ENCODE measurements around the gene MFNG.

The MFNG gene

DNA sequence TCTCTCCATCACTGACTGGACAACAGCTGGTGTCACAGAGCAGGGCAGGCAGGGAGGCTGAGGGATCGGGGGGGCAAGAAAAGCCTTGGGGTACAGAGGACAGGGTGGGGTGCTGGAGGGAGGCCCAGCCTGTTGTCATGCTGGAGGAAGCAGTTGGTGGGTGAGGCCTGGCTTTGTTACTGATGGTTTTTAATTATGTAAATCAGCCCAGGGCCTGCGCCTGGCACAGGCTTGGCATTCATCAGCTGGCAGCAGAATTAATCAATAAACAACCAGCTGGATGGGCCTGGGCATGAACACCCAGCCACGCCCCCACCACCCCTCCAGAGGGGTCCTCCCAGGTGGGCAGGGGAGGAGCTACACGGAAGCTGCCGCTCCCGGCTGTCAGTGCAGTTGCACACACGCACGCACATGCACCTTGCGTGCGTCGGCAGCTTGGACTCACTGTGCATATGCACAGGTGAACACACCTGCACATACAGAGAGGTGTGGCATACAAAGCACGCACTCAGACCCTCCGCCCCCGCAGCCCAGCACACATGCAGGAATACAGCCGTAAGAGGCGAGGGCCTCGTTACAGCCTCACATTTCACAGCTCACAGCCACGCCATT, 37.6 kb downstream of the MFNG start:
- DNase-seq (ENCODE audit: low read depth, low spot score): no peak

DNA sequence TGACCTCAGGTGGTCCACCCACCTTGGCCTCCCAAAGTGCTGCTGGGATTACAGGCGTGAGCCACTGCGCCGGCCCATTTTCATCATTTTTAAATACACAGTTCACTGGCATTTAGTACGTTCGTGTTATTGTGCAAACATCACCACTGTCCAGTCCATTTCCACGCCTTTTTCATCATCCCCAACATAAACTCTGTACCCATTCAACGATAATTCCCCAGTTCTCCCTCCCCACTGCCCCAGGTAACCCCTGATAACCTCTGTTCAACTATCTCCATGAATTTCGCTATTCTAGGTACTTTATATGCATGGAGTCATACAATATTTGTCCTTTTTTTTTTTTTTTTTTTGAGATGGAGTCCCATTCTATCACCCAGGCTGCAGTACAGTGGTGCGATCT, 40.7 kb downstream of the MFNG start:
- no peak for DNase-seq (ENCODE audit: low read depth, low spot score)

DNA sequence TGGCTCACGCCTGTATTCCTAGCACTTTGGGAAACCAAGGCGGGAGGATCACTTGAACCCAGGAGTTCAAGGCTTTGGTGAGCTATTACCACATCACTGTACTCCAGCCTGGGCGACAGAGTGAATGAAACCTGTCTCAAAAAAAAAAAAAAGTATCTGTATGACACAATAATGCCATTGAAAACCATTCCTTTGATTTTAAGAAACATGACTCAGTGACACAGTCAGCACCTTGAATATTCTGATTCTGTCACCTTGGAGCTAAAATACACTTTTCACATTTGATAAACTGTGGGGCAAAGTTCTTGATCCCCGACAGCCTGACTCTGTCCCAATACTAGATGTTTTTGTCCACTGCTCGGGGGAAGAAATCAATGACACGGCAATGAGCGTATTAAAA, 42.2 kb downstream of the MFNG start:
- no peak for DNase-seq (ENCODE audit: low read depth, low spot score)

DNA sequence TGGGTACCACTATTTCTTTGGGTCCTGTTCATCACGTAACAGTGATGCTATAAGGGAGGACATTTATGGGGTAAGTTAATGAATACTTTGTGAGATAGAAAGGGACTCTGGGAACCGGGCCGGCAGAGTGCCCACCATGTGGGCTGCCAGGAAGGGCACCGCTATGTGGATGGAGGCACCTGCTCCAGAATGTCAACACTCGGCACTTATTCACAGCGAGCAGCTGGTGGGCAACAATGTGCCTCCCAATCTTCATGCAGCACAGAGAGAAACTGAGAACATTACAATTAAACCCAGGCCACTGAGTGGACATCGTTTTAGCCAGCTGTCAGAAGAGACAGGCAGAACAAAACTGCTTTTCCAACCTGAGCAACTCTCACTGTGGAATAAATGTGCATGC, 43.1 kb downstream of the MFNG start:
- DNase-seq (ENCODE audit: low read depth, low spot score): no peak

DNA sequence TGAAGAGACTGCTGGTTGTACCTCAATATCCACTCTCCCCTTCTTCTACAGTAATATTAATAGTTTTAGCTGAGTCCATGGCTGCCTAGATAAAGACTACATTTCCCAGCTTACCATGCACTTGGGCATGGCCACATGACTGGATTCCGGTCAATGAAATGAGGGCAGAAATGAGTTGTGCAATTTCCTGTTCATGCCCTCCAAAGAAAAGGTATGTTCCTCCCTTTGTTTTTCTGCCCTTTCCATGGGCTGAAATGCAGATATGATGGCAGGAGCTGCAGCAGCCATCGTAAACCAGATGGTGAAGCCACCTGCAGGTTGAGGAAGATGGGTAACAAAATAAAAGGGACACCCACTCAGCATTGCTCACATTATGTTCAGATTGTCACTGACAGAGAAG, 43.6 kb downstream of the MFNG start:
- DNase-seq (ENCODE audit: low read depth, low spot score): no peak

DNA sequence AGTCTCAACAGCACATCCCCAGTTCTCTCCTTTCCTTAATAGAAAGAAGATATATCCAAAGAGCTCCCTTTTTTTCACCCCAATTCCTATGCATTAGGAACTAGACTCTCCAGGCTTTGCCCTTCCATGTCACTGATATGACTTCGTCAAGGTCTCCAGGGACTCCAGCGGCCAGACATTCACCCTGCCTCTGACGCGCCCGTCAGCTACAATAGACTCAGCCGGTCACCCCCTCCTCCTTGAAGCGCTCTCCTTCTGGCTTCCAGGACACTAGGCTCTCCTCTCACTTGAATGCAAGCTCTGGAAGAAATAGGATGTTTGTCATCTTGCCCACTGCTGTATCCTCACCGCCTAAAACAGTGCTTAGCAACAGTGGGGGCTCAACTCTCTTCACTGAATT, 44.0 kb downstream of the MFNG start:
- DNase-seq (ENCODE audit: low read depth, low spot score): no peak

DNA sequence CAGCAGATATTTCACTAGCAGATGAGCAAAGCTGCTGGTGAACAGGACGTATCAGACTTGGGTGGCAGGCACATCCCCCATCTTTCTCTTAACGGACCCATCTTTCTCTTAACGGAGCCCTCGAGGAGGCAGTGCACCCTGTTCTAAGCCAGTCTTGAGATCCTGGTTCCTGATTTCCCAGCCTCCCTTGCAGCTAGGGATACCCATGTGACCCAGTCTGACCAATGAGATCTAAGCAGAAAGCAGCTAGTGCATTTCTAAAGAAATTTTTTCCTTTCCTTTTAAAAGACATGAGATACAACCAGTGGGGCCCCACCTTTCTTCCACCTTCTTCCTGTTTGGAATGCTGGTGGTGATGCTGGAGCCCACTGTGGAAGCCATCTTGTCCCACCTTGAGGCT, 45.3 kb downstream of the MFNG start:
- DNase-seq (ENCODE audit: low read depth, low spot score): no peak

DNA sequence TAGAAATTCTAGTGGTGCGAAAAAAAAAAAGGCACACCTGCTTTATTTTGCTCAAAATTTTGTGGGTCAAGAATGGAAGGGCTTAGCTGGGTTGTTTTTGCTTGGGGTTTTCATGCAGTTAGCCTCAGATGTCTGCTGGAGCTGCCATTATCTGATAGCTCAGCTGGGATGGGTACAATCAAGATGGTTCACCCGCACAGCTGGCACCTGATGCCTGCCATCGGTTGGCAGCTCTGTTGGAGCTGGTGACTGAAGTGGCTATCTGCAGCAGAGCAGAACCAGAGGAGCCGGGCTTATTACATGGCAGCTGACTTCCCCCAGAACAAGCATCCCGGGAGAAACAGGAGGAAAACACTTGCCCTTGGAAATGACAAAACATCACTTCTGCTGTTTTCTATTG, 46.8 kb downstream of the MFNG start:
- DNase-seq (ENCODE audit: low read depth, low spot score): no peak

DNA sequence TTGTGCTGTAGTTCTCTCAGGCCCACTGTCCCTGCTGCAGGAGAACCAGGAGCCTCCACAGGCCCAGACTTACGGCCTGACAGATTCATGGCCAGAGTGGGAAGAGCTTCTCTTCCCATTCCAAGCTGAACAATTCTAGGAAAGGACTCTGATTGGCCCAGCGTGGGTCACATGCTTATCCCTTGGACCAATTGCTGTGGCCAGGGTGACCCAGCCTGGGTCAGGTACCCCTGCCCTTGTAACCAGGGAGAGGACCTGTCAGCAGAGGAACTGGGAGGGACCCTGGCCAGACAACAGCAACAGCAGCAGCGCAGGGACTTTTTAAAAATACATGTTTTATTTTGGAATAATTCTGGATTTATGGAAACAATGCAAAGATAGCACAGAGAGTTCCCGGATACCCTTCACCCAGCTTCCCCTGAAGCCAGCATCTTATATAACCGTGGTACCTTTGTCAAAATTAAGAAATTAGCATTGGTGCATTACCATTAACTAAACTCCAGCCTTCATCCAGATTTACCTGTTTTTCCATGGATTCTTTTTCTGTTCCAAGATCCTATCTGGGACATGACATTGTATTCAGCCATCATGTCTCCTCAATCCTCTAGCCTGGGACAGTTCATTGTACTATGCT, 50.1 kb downstream of the MFNG start:
- no peak for DNase-seq (ENCODE audit: low read depth, low spot score)

DNA sequence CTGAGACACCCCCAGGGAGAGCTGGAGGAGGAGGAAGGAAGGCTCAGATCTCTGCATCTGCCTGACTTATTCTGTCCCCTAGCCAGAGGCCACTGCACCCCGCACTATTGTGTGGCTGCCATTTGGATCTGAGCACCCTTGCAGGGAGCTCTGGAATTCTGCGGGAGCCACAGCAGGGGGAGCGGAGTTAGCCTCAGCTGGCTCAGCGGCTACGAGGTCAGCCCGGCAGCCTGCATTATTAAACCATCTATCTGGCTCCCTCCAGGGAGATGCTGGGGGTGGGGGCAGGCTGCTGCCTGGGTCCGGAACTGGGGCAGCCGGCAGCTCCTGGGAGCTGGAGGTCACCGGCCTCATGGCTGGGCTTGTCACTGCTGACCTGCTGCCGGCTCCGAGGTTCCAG, 52.4 kb downstream of the MFNG start:
- DNase-seq (ENCODE audit: low read depth, low spot score): no peak

DNA sequence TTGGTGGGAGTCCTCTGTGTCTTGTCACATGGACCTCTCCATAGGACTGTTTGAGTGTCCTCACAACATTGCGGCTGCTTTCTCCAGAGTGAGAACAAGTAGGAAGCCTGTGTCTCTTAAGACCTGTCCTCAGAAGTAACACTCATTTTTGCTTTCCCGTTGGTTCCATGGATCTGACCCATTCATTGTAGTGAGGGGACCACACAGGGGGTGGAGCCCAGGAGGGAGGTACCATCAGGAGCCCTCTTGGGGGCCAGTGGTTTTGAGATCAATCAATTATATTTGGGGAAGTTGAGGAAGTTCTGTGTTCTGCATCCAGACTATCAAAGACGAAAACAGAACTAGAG, 53.5 kb downstream of the MFNG start:
- DNase-seq (ENCODE audit: low read depth, low spot score): no peak

DNA sequence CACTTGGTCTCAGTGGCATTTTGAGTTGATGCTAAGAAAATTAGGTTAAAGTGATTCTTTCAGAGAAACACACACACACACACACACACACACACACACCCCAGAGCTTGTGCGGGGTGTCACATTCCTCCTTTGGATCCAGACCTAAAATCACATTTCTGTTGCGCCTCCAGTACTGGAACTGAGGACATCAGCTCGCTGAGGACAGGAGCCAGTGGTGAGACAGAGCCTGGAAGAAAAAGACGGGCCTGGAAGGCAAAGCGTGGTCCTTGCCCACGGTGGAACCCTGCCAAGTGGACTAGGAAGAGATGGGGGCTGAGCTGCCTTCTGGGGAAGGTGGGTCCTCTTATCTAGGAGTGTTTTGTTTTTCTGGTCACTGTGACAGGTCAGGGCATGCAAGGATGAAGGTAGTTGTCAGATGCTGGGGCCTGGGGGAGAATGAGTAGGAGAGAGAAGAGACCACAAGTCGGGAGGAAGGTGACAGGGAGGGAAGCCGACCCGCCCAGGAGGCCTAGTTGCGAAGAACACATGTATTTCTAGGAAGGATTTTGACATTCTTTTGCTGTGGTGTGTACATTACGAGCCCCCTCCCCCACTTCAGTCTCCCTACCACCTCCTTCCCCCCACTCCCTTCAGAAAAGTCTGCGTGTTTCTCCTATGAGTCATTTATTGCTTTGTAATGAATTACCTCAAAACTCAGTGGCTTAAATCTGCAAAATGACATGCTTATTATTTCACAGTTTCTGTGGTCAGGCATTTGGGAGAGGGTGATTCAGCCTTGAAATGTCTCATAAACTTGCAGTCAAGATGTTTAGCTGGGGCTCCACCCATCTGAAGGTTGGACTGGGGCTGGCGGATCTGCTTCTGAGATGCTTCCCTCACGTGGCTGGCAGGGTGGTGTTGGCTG, 54.1 kb downstream of the MFNG start:
- no peak for DNase-seq (ENCODE audit: low read depth, low spot score)

DNA sequence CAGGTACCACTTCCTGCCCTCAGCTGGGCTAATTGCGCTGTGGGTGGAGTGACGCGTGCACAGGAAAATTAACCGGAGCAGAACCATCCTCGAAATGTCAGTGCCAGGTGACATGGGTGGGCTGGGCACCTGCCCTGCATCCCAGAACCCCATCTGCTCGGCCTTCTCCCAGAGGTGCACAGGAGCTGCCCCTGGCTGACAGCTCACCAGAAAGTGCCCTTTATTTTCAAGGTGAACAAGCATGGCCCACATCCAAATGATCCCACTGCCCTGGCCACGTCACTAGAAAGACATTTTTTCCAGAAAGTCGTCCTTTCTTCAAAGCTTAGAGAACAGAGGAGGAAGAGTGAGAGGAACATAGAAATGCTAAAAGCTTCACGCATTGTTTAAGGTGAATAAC, 54.8 kb downstream of the MFNG start:
- no peak for DNase-seq (ENCODE audit: low read depth, low spot score)

DNA sequence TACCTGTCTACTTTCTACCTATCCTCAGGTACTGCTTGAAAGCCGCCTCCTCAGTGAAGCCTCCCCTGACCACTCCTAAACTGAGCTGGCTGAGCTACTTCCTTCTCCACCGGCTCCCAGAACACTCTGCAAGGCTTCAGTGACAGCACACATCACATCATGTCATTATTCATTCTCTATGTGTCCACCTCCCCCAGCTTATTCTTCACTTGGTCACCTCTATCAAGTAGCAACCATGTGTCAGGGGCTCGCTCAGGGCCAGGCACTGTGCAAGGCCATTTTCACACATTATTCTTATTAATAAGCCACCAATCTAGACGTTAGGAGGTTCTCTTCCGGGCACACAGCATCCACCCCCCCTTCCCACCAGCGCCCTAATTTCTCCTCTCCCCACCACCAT, 55.2 kb downstream of the MFNG start:
- DNase-seq (ENCODE audit: low read depth, low spot score): no peak

DNA sequence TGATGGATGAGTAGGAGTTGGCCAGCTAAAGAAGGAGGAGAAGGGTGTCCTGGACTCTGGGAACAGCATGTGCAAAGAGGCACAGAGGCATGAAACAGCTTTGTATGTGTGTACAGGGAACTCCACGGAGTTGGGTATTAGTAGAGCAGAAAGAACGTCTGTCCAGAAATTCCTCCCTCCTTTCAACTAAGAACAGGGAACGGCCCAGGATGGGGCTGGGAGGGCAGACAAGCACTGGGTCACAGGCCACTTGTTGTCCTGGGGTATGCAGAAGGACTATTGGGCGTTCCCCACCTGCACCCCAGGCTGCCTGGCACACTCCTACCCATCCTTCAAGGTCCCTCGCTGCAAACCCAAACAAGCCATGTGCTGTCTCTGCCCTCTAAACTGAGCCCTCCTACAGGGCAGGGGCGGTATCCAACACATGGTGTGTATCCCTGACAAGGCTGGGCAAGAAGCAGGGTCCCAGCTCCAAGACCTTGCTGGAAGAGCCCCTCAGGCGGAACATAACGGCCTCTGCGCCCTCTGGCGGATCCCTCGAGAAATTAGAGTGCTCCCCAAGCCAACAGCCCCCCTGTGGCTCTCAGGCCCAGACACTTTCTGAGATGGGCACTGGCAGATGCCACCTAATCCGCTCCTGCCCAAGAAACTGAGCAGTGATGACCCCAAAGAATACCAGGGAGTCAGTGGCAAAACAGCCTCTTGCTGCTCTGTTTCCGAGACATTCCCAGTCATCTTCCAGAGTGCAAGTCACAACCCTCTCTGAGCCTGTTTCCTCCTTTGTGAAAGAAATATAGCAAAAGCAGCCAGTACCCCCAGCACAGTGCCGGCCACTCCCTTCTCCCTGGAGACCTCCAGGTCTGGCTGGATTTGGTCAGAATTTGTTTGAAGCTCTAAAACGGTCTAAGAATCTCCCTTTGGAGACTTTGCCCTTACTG, 57.3 kb downstream of the MFNG start:
- DNase-seq (ENCODE audit: low read depth, low spot score): peak; percentile 21

DNA sequence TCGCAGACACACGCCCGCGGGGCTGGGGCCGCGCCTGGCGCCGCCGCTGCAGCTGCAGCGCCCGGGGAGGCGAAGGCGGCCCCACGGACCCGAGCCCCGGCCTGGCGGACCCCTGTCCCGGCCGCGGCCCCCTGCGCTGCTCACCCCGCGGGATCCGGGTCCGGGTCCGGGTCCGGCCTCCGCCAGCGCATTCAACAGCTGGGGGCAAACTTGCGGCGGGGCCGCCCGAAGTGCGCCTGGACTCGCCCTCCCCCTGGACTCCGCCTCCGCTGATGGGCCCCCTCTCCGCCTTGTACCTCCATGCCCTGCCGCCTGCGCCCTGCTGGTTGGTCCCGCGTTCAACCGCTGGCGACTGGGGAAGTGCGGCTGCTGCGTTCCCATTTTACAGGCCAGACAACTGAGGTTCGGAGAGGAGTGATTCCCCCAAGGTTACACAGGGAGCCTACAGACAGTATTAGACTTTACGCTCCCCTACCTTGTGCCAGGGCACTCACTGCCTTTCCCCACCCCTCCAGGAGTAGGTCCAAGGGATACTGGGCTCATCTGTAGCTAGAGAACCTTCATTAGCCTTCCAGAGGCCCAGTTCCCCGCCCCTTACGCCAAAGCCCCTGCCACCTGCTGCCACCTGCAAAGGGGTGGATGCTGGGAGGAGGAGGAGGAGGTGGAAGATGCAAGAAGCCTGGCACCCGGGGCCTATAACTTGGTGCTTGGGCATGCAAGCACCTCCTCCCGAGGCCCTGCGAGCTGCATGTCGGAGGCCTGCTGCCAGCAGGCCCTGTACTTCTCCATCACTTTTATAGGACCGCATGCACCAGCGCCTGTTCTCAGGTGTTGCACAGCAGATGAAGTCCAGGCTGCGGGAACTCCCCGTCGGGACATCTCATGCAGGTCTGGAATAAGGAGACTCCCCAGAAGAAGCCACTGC, 58.2 kb downstream of the MFNG start:
- DNase-seq (ENCODE audit: low read depth, low spot score): no peak

DNA sequence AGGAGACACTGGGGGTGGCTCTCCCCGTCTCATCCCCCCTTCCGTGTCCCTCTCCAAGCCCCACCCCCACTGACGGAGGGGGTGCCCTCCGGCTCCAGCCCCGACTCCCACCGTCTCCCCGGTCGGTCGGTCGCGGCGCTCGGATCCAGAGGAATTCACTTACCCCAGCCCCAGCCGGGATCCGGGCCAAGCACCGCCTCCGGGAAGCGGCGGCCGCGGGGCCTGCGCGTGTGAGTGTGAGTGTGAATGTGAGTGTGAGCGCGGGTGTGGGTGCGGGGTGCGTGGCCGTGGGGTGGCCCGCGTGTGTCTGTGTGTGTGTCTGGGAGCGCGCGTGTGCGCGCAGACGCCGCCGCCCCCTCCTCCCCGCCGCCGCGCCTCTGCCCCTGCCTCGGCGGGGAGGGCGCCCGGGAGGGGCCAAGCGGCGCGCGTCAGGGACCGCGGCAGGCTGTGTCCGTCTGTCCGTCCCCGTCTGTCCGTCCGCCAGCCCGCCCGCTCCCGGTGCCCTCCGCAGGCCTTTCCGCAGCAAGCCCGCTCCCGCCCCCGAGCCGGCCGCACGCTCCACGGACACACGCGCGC, 59.0 kb downstream of the MFNG start, which contains the start of gene ELFN2:
Gene ELFN2, minus strand, starts transcription at position 345 of the 576 bp plus-strand sequence. CDS start 51,945 bp downstream, outside the sequence.
- DNase-seq (ENCODE audit: low read depth, low spot score): no peak

DNA sequence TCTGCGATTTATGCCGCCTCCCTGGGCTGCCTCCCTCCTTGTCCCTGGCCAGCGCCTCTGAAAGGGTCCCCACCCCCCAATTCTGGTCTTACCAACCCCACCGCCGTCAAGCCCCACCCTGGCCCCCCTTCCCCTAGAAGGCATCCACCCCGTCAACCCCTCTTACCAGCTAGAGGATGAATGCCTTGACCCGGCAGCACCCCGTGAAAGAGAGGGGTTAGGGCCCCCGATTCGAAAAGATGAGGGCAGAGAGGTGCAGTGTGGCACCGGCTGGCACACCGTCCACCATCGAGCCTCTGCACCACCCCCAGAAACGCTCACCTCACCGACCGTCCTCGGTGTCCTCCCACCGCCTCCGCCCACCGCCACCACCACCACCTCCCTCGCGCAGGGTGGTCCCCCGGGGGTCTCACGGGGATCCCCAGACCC, 59.5 kb downstream of the MFNG start:
- DNase-seq (ENCODE audit: low read depth, low spot score): no peak

DNA sequence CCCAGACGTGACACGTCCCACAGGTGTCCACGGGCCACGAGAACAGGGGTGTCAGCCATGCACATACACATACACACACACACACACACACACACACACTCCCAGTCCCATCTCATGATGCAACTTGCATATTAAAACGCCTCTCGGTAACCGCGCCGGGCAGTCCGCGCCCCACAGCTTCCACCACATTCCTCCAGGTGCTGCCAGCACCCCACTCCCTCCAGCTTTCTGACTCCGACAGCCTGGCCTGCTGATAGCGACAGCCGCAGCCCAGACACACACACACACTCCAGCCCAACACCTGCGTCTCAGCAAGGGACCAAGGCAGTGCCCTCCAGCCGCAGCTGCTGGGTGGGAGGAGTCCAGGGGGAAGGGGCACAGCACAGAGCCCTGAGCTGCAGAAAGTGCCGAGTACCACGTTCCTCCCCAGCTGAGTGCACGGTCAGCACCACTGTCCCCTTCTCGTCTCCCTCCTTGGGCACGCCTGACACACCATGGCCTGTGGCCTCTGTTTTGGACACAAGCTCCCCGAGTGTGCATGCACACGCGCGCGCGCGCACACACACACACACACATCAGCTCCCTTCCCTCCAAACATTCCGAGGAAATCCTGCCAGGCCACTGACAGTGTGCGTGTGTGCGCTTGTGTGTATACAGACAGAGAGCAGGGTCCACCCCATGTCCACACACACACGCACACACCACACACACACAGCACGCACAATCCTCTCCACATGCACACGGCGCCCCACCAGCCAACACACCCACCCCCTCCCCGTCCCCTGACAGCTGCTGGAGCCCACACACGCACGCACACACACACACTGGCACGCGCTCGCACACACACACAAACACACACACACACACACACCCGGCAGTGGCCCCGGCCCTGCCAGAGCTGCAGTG, 60.1 kb downstream of the MFNG start:
- DNase-seq (ENCODE audit: low read depth, low spot score): no peak
